Endothelial cell of umbilical vein (primary cell): ENCODE measurements around the gene LRP1-AS. TPM values are rescaled to one million over a fixed set of nuclear protein-coding genes. Genes with fewer than 3 reads are reported as not detected.
A peak's percentile ranks its signal among the peaks of the same experiment; 100 is the strongest.

ENCODE experiments used
- BruUV-seq: library from RNA; stranded (reverse); fragments of 400-500 nt; replicated peaks from 2 replicates; lab custom pipeline; 2021; lab: Mats Ljungman, UMichigan
- CTCF ChIA-PET: fragments of 300-600, 350-600 bp; sonication (Branson Sonifier 250); formaldehyde crosslinking; loops from one replicate; lab custom pipeline; 2021; ENCODE audit warnings: antibody characterized with exemption, inconsistent platforms; lab: Charles Lee
- POLR2A ChIA-PET: fragments of 300-600, 350-600 bp; sonication (Branson Sonifier 250); formaldehyde crosslinking; loops from one replicate; lab custom pipeline; 2021; ENCODE audit warnings: antibody characterized with exemption, inconsistent platforms; lab: Charles Lee
- DNase-seq: peaks from one replicate; pipeline ENCODE4 v3.0.0-alpha.2; 2011; ENCODE audit warnings: low read depth, low spot score
- FAIRE-seq: peaks from 2 replicates; lab custom pipeline; 2011; peaks lifted over from hg19 to GRCh38; lab: Jason Lieb, UNC
- H2AFZ ChIP-seq: 2 replicates; pipeline ENCODE4 v1.6.0; 2012; ENCODE audit warnings: low read depth, low read length, control low read depth, inconsistent platforms
- H3K27ac ChIP-seq: 2 replicates; pipeline ENCODE4 v1.5.1; 2011; ENCODE audit warnings: low read depth, mild to moderate bottlenecking, control low read depth, low read length, moderate library complexity; ENCODE audit not compliant: insufficient read depth
- H3K27me3 ChIP-seq, 2 experiments: 2 replicates each; pipeline versions ENCODE4 v1.6.0 to v1.6.1; 2011; ENCODE audit warnings: low read length in 2 of 2, mixed read lengths in 1 of 2; ENCODE audit not compliant: control insufficient read depth in 2 of 2, insufficient read depth in 2 of 2
- H3K36me3 ChIP-seq, 2 experiments: 2 replicates in 1 of 2; 3 replicates in 1 of 2; pipeline ENCODE4 v1.5.1; 2011; ENCODE audit warnings: low read length in 2 of 2, mild to moderate bottlenecking in 1 of 2, moderate library complexity in 1 of 2; ENCODE audit not compliant: control insufficient read depth in 2 of 2, insufficient read depth in 2 of 2; ENCODE audit errors: extremely low read depth in 1 of 2
- H3K4me1 ChIP-seq: 3 replicates; pipeline ENCODE4 v1.5.1; 2011; ENCODE audit warnings: mild to moderate bottlenecking, low read length; ENCODE audit not compliant: control insufficient read depth, insufficient read depth; ENCODE audit errors: extremely low read depth
- H3K4me2 ChIP-seq: 2 replicates; pipeline ENCODE4 v1.6.1; 2011; ENCODE audit warnings: low read length, control low read depth, mixed read lengths; ENCODE audit not compliant: insufficient read depth
- H3K4me3 ChIP-seq, 3 experiments: fragments of 200-600 bp in 1 of 3; sonication (generic), shearing (Covaris generic) in 1 of 3; replicated peaks in 1 of 3; 2 replicates each; pipeline ENCODE4 v1.5.1; 2011 to 2016; ENCODE audit warnings: control low read depth in 3 of 3, low read length in 3 of 3, mild to moderate bottlenecking in 2 of 3, inconsistent platforms in 1 of 3, low read depth in 1 of 3, moderate library complexity in 1 of 3; ENCODE audit not compliant: insufficient read depth in 1 of 3
- H3K79me2 ChIP-seq: 2 replicates; pipeline ENCODE4 v1.6.0; 2012; ENCODE audit warnings: low read length, inconsistent platforms; ENCODE audit not compliant: control insufficient read depth, insufficient read depth
- H3K9ac ChIP-seq: replicated peaks from 2 replicates; pipeline ENCODE3; 2011; ENCODE audit warnings: low read length, control low read depth; ENCODE audit not compliant: insufficient read depth; ENCODE audit errors: extremely low read depth
- H3K9me1 ChIP-seq: replicated peaks from 3 replicates; pipeline ENCODE4 v1.6.0; 2011; ENCODE audit warnings: mild to moderate bottlenecking, low read length; ENCODE audit not compliant: control insufficient read depth, insufficient read depth; ENCODE audit errors: extremely low read depth
- H3K9me3 ChIP-seq: replicated peaks from 2 replicates; pipeline ENCODE4 v1.5.1; 2012; ENCODE audit warnings: low read length, inconsistent platforms; ENCODE audit not compliant: control insufficient read depth, insufficient read depth
- H4K20me1 ChIP-seq: replicated peaks from 2 replicates; pipeline ENCODE3; 2011; ENCODE audit warnings: mild to moderate bottlenecking, low read length; ENCODE audit not compliant: control insufficient read depth, insufficient read depth; ENCODE audit errors: extremely low read depth
- EZH2 ChIP-seq: IDR thresholded peaks from 2 replicates; pipeline ENCODE4 v1.6.1; 2012; ENCODE audit warnings: borderline replicate concordance, low read depth, mild to moderate bottlenecking, moderate library complexity, low read length, inconsistent platforms; ENCODE audit not compliant: severe bottlenecking
- FOS ChIP-seq: IDR thresholded peaks from 2 replicates; pipeline ENCODE4 v1.6.1; 2011; ENCODE audit warnings: mild to moderate bottlenecking, low read length, moderate library complexity, borderline replicate concordance; ENCODE audit not compliant: insufficient read depth
- GATA2 ChIP-seq: IDR thresholded peaks from 2 replicates; pipeline ENCODE4 v1.7.0; 2011; ENCODE audit warnings: low read depth, mild to moderate bottlenecking, moderate library complexity, mixed read lengths, low read length; ENCODE audit not compliant: insufficient read length, insufficient read depth
- JUN ChIP-seq: IDR thresholded peaks from 2 replicates; pipeline ENCODE4 v1.6.1; 2011; ENCODE audit warnings: borderline replicate concordance, low read depth; ENCODE audit not compliant: insufficient read length, insufficient read depth
- MYC ChIP-seq: IDR thresholded peaks from one replicate; pipeline ENCODE4 v1.6.1; 2011; ENCODE audit warnings: mild to moderate bottlenecking, low read depth, low read length
- POLR2A ChIP-seq: IDR thresholded peaks from 2 replicates; pipeline ENCODE4 v1.6.1; 2012; ENCODE audit warnings: low read depth, mild to moderate bottlenecking, control low read depth, low read length
- POLR2AphosphoS5 ChIP-seq: IDR thresholded peaks from 2 replicates; pipeline ENCODE4 v1.6.1; 2012; ENCODE audit warnings: low read depth, mild to moderate bottlenecking, control low read depth, low read length, moderate library complexity; ENCODE audit not compliant: insufficient read depth
- dilution Hi-C: fragments of 300-500 bp; cut with MboI; formaldehyde crosslinking; loops from one replicate; pipeline ENCODE4 v1.15.0; 2019; ENCODE audit warnings: low sequenced_read_pairs; ENCODE audit not compliant: extremely low pct_ligation_motif_present
- intact Hi-C: fragments of 100-400 bp; cut with micrococcal nuclease; formaldehyde crosslinking; loops from one replicate; pipeline ENCODE4 v1.10.0; 2022
- polyA plus RNA-seq, 4 experiments: library from polyadenylated mRNA; depleted of rRNA in 3 of 4; stranded (reverse) in 3 of 4; unstranded in 1 of 4; fragments of >200 nt; gene quantifications; 2 replicates each; pipeline versions ENCODE4 v1.2.1 to v1.2.3, GENCODE V29; 2011 to 2012; ENCODE audit warnings: missing spikeins in 1 of 4
- total RNA-seq: library from RNA; stranded (reverse); gene quantifications from 2 replicates; pipeline ENCODE4 v1.2.3, GENCODE V29; 2021
- TF ChIP-seq, protein P1 (sequence below), 2 donors: IDR thresholded peaks; 1 replicate in 1 of 2; 2 replicates in 1 of 2; pipeline ENCODE4 v1.5.1; 2011; ENCODE audit warnings: low read length in 2 of 2, mild to moderate bottlenecking in 2 of 2, moderate library complexity in 2 of 2, control low read depth in 1 of 2, inconsistent platforms in 1 of 2, low read depth in 1 of 2; ENCODE audit not compliant: insufficient read depth in 1 of 2; ENCODE audit errors: extremely low read depth in 1 of 2
- TF ChIP-seq, protein P2 (sequence below): IDR thresholded peaks from 2 replicates; pipeline ENCODE4 v1.6.1; 2011; ENCODE audit not compliant: insufficient read depth, insufficient read length

The LRP1-AS gene
- total and polyA plus RNA-seq, 2 donors (not counting 3 experiments of a cell fraction or from before 2014, with no cell fraction given): not detected

DNA sequence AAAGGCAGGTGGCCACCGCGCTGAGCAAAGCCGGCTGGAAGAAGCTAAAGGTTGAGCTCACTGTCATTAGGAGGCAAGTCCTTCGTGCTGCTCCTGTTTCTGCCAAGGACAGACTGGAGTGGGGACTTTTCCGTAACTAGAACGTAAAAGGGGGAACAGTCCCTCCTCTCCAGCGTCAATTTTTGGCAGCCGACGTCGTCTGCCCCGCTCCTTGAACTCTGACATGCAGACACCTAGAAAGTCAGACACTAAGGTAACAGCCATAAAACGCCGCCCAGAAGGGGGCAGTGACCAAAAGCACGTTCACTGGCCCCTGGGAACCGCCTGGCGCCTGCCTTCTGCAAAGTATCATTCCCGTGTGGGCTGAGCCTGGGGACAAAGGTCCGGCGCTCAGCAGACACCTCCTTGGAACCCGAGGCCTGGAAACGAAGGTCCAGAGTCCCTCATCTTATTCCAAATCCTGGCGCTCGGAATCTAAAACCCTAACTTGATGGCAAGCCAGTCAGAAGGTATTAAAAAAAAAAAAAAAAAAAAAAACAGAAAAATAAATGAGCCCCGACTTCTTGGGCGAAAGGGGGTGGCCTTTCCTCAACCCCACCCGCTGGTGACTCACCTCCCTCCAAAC is 20.2 kb downstream of the LRP1-AS start:
- dilution Hi-C loops (no loop called here), intact Hi-C loops (loop anchor here (5.0 kb wide), 1 partner anchor 115 kb away; no protein-coding TSS in a partner anchor)
- FAIRE-seq (no peak), DNase-seq (no peak)
- Histone ChIP-seq H3K9me1 (no peaks in the 10 kb centered on the region), H3K27me3 (peaks cover 40 to 58% of the 10 kb centered on the region in 2 experiments), H3K4me1 (peaks cover 4% of the 10 kb centered on the region), H3K9ac (no peak overlapping the region), H3K27ac (no peak overlapping the region), H3K9me3 (no peaks in the 10 kb centered on the region), H4K20me1 (no peaks in the 10 kb centered on the region), H2AFZ (peak overlapping the region; percentile 82), H3K4me3 (peak overlapping the region; percentile 34 to 86 (median 68)), H3K4me2 (peak overlapping the region; percentile 95), H3K36me3 (no peaks in the 10 kb centered on the region), H3K79me2 (no peaks in the 10 kb centered on the region)
- ChIA-PET CTCF (interaction anchor here (0.7 to 18.0 kb wide), 14 partner anchors 15 to 146 kb away, joined by 3 to 429 read pairs (median 4); partner anchors contain the start of genes SHMT2 and STAT6), POLR2A (interaction anchor here (1.2 kb wide), 1 partner anchor 402 kb away, joined by 3 read pairs; the partner anchor contains the start of gene NACA)
- TSS peak; percentile 43 for BruUV-seq
- TF ChIP-seq MYC (no peak), FOS (peak; percentile 32), JUN (no peak), POLR2A (no peak), EZH2 (peak; percentile 45), GATA2 (no peak), POLR2AphosphoS5 (no peak)
- TF ChIP-seq, protein P1, sequence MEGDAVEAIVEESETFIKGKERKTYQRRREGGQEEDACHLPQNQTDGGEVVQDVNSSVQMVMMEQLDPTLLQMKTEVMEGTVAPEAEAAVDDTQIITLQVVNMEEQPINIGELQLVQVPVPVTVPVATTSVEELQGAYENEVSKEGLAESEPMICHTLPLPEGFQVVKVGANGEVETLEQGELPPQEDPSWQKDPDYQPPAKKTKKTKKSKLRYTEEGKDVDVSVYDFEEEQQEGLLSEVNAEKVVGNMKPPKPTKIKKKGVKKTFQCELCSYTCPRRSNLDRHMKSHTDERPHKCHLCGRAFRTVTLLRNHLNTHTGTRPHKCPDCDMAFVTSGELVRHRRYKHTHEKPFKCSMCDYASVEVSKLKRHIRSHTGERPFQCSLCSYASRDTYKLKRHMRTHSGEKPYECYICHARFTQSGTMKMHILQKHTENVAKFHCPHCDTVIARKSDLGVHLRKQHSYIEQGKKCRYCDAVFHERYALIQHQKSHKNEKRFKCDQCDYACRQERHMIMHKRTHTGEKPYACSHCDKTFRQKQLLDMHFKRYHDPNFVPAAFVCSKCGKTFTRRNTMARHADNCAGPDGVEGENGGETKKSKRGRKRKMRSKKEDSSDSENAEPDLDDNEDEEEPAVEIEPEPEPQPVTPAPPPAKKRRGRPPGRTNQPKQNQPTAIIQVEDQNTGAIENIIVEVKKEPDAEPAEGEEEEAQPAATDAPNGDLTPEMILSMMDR (IDR thresholded peaks at IDR 0.05; ENCODE audit: extremely low read depth in 1 of 2, insufficient read depth in 1 of 2, low read depth in 1 of 2, low read length in 2 of 2): peak in 1 of 2 donors; percentile 16
- TF ChIP-seq, protein P2, sequence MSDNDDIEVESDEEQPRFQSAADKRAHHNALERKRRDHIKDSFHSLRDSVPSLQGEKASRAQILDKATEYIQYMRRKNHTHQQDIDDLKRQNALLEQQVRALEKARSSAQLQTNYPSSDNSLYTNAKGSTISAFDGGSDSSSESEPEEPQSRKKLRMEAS: no peak
